ENCODE results near the gene NVL.
A peak's percentile ranks its signal among the peaks of the same experiment; 100 is the strongest.

Gene NVL

DNA sequence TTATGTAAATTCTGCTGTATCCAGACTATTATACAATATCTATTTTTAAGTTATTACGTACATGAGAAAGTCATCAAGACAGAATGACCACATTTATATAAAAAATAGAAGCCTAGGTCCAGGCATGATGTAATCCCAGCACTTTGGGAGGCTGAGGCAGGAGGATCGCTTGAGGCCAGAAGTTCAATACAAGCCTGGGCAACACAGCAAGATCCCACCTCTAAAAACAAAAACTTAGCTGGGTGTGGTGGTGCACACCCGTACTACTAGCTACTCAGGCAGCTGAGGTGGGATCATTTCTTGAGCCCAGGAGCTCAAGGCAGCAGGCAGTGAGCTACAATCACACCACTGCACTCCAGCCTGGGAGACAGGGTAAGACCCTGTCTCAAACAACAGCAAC lies 58.9 kb downstream of the NVL start:
- Histone ChIP-seq H3K27me3 (replicated peaks; ENCODE audit: control insufficient read depth, insufficient read depth, low read length) (no peaks in the 10 kb centered on the region), H3K36me3 (ENCODE audit: control insufficient read depth, insufficient read depth, low read length) (no peaks in the 10 kb centered on the region; the same call in 1 of the 2 replicates), H3K4me3 (replicated peaks; ENCODE audit: low read depth, low read length) (no peak overlapping the region)
- TF ChIP-seq, protein P1, sequence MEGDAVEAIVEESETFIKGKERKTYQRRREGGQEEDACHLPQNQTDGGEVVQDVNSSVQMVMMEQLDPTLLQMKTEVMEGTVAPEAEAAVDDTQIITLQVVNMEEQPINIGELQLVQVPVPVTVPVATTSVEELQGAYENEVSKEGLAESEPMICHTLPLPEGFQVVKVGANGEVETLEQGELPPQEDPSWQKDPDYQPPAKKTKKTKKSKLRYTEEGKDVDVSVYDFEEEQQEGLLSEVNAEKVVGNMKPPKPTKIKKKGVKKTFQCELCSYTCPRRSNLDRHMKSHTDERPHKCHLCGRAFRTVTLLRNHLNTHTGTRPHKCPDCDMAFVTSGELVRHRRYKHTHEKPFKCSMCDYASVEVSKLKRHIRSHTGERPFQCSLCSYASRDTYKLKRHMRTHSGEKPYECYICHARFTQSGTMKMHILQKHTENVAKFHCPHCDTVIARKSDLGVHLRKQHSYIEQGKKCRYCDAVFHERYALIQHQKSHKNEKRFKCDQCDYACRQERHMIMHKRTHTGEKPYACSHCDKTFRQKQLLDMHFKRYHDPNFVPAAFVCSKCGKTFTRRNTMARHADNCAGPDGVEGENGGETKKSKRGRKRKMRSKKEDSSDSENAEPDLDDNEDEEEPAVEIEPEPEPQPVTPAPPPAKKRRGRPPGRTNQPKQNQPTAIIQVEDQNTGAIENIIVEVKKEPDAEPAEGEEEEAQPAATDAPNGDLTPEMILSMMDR (IDR thresholded peaks at IDR 0.05; ENCODE audit: insufficient read depth, low read length, poor library complexity, severe bottlenecking), result no peak
- no peak for DNase-seq (ENCODE audit: extremely low read depth, insufficient read length)

DNA sequence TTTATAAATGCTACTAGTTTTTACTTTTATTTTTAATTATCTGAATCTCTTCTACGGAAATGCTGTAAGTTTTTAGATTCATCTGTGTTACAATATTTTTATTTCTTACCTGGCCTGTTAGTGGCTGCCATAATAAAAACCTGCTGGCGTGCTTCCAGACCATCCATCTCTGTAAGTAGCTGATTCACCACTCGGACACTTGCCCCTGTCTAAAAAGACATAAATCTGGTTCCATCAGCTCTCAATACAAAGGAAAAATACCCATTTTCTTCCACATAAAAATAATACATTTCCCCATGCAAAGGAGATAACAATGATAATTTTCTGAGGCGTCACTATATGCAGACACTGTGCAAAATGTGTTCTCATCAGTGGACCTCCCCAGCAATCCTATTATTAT lies 62.0 kb downstream of the NVL start:
- Histone ChIP-seq H3K36me3 (ENCODE audit: control insufficient read depth, insufficient read depth, low read length) (no peaks in the 10 kb centered on the region), H3K27me3 (replicated peaks; ENCODE audit: control insufficient read depth, insufficient read depth, low read length) (no peaks in the 10 kb centered on the region), H3K4me3 (replicated peaks; ENCODE audit: low read depth, low read length) (no peak overlapping the region)
- TF ChIP-seq, protein P1 (IDR thresholded peaks at IDR 0.05; ENCODE audit: insufficient read depth, low read length, poor library complexity, severe bottlenecking), result no peak
- DNase-seq (ENCODE audit: extremely low read depth, insufficient read length), result no peak

DNA sequence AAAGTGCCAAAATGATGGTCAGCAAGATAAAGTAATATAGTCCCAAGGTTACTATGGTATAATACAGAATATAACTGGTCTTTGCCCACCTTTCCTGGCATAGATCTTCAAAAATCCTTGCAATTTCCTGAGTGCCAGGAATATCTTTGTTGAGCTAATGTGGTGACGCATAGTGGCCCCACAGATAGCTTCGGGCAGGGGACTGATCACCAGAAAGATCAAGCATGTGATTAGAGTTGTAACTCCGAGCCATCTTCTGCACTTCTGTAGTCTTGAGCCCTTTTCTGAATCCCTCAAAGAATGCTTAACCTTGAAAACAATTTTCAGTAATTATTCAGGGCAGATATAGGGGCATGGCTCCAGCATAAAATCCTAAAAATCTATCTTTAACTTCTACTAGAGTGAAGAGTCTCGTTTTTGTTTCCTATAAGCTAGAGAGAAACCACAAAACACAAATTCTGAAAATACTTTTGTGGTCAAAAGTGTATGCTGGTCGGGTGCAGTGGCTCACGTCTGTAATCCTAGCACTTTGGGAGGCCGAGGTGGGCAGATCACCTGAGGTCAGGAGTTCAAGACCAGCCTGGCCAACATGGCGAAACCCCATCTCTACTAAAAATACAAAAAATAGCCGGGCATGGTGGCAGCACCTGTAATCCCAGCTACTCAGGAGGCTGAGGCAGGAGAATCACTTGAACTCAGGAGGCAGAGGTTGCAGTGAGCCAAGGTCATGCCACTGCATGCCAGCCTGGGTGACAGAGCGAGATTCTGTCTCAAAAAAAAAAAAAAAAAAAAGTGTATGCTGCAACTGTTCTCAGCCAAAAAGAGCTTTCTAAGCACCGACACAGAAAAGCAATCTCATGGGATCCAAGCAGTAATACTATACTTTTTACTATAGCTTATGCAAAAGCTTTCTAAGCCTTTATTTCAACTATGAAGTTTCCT lies 62.8 kb downstream of the NVL start:
- no peaks in the 10 kb centered on the region for H3K27me3 ChIP-seq (replicated peaks; ENCODE audit: control insufficient read depth, insufficient read depth, low read length)
- TF ChIP-seq, protein P1 (IDR thresholded peaks at IDR 0.05; ENCODE audit: insufficient read depth, low read length, poor library complexity, severe bottlenecking), result no peak
- no peak for DNase-seq (ENCODE audit: extremely low read depth, insufficient read length)
- H3K36me3 ChIP-seq (ENCODE audit: control insufficient read depth, insufficient read depth, low read length), result no peaks in the 10 kb centered on the region
- H3K4me3 ChIP-seq (replicated peaks; ENCODE audit: low read depth, low read length), result no peak overlapping the region

DNA sequence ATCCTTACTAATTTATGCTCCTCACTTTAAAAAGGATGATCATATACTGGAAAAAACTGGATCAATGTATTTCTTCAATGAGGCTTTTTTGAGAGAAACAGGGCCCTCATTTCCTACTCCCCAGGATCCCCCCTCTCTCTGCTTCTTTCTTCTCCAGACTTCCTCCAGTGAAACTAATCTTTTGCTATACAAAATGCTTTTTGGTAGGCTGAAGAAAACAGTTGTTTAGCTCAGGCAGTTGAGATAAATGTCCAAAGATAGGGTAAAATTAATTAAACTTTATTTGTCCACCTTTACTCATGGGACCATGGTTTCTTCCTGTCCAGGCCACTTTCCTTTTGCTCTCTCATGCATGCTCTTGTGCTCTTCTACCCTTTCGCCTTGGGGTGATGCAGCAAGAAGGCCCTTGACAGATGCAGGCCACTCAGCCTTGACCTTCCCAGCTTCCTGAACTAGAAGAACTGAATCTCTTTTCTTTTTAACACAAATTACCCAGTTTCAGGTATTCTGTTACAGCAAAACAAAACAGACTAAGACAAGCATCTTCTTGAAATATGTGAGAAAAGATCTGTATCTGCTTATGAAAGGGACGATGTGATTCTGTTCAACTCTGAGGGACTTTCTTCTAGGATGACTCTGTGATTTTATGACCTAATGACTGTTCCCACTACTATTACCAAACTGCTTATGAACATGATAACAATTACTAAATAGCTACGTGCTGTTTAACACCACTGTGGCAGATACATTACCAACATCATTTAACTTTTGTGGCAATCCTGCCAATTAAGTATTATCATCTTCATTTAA lies 63.7 kb downstream of the NVL start:
- TF ChIP-seq, protein P1 (IDR thresholded peaks at IDR 0.05; ENCODE audit: insufficient read depth, low read length, poor library complexity, severe bottlenecking), result no peak
- peak; percentile 42 for DNase-seq (ENCODE audit: extremely low read depth, insufficient read length)
- H3K36me3 ChIP-seq (ENCODE audit: control insufficient read depth, insufficient read depth, low read length), result no peaks in the 10 kb centered on the region
- H3K4me3 ChIP-seq (replicated peaks; ENCODE audit: low read depth, low read length), result no peak overlapping the region
- no peaks in the 10 kb centered on the region for H3K27me3 ChIP-seq (replicated peaks; ENCODE audit: control insufficient read depth, insufficient read depth, low read length)

DNA sequence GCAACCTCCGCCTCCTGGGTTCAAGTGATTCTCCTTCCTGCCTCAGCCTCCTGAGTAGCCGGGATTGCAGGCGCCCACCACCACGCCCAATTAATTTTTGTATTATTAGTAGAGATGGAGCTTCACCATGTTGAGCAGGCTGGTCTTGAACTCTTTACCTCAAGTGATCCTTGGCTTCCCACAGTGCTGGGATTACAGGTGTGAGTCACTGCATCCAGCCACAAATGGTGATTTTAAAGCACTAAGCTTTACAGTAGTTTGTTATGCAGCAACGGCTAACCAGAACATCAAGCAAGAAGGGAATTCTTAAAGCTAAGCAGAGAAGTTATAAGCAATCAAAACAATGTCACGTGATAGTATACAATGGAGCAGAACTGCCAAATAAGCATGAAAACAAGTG lies 65.7 kb downstream of the NVL start:
- no peak overlapping the region for H3K4me3 ChIP-seq (replicated peaks; ENCODE audit: low read depth, low read length)
- H3K27me3 ChIP-seq (replicated peaks; ENCODE audit: control insufficient read depth, insufficient read depth, low read length), result no peaks in the 10 kb centered on the region
- H3K36me3 ChIP-seq (ENCODE audit: control insufficient read depth, insufficient read depth, low read length), result no peaks in the 10 kb centered on the region
- no peak for DNase-seq (ENCODE audit: extremely low read depth, insufficient read length)
- TF ChIP-seq, protein P1 (IDR thresholded peaks at IDR 0.05; ENCODE audit: insufficient read depth, low read length, poor library complexity, severe bottlenecking), result no peak

Data from GM06990 (cell line).